ENCODE measurements around the gene IGFBP3.

The IGFBP3 gene

DNA sequence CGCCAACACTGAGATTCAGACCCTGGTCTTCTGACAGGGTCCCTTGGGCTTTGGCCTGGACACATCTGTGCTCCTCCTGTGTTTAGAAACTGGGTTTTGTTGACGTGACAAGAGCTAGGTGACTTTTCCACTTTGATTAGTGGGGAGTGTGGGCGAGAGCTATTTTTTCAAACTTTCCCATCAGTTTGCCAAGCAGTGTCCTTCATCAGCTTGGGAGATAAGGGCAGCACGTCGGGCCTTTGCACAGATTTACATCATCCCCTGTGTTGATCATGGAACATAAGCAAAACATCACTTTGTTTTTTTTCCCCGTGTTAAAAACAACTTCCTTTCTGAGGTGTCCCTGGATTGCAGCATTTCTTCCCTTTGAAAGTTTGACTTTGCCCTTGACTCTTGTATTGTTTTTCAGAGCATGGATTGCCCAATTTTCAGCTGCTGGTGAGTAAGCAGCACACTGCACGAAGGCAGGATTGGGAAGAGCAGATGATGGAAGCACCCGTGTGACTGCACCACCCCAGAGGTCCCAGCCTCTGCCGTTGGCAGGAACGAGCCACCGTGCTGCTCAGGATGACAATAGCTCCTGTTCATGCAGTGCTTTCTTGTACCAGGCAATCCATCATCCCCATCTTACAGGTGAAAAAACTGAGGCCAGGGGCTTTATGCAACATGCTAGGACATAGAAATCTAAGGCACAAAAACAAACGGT is 39.2 kb downstream of the IGFBP3 start:
- TF ChIP-seq, protein P1, sequence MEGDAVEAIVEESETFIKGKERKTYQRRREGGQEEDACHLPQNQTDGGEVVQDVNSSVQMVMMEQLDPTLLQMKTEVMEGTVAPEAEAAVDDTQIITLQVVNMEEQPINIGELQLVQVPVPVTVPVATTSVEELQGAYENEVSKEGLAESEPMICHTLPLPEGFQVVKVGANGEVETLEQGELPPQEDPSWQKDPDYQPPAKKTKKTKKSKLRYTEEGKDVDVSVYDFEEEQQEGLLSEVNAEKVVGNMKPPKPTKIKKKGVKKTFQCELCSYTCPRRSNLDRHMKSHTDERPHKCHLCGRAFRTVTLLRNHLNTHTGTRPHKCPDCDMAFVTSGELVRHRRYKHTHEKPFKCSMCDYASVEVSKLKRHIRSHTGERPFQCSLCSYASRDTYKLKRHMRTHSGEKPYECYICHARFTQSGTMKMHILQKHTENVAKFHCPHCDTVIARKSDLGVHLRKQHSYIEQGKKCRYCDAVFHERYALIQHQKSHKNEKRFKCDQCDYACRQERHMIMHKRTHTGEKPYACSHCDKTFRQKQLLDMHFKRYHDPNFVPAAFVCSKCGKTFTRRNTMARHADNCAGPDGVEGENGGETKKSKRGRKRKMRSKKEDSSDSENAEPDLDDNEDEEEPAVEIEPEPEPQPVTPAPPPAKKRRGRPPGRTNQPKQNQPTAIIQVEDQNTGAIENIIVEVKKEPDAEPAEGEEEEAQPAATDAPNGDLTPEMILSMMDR (IDR thresholded peaks at IDR 0.05; ENCODE audit: low read depth, low read length) = no peak
- DNase-seq (ENCODE audit: extremely low read depth, low read depth) = peak; percentile 77

DNA sequence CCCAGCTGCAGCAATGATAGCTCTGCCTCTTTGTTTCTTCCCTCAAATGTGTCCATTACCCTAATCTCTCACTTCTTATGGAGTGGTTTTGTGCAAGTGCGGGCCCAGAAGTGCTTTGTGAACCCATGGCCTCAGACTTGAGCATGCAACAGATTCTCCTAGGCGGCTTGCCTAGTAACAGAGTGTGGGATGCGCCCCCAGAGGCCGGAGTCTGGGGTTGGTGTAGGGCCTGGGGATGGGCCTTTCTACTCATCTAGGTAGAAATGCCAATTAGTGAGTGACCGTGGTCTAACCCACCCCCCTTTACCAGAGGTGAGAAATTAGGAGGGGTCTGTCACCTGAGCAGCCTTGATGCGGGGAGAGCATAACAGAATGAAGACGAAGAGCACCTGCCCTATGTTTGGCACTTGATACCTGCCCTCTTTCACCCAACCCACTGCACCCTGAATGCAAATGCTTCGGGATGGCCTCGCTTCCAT is 39.8 kb downstream of the IGFBP3 start:
- TF ChIP-seq, protein P1 (IDR thresholded peaks at IDR 0.05; ENCODE audit: low read depth, low read length) = no peak
- DNase-seq (ENCODE audit: extremely low read depth, low read depth) = no peak

DNA sequence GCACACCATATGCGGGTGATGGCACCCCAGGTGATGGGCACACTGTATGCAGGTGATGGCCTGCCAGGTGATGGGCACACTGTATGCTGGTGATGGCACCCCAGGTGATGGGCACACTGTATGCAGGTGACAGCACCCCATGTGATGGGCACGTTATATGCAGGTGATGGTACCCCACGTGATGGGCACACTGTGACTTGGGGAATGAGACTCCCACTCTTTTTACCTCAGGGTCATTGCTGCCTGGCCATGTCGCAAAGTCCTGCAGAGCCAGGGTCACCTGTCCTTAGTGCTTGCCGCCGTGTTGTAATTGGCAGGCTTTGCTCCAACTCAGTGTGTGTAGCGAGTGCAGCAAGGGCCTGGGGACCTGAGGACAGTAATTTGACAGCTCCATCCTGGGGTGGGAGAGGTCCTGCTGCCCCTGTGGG is 40.6 kb downstream of the IGFBP3 start:
- no peak for DNase-seq (ENCODE audit: extremely low read depth, low read depth)
- TF ChIP-seq, protein P1 (IDR thresholded peaks at IDR 0.05; ENCODE audit: low read depth, low read length) = no peak

DNA sequence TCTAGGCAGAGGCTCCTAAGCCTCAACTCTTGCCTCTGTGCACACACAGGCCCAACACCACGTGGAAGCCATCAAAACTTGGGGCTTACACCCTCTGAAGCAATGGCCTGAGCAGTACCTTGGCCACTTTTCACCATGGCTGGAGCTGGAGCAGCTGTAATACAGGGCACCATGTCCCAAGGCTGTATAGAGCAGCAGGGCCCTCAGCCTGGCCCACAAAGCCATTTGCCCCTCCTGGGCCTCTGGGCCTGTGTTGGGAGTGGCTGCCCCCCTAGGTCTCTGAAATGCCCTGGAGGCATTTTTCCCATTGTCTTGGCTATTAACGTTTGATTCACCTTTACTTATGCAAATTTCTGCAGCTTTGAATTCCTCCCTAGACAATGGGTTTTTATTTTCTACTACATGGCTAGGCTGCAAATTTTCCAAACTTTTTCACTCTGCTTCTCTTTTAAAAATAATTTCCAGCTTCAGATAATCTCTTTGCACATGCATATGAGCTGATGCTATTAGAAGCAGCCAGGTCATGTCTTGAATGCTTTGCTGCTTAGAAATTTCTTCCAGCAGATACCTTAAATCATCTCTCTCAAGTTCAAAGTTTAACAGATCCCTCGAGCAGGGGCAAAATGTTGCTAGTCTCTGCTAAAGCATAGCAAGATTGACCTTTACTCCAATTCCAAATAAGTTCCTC is 42.5 kb downstream of the IGFBP3 start:
- DNase-seq (ENCODE audit: extremely low read depth, low read depth) = no peak
- TF ChIP-seq, protein P1 (IDR thresholded peaks at IDR 0.05; ENCODE audit: low read depth, low read length) = no peak

DNA sequence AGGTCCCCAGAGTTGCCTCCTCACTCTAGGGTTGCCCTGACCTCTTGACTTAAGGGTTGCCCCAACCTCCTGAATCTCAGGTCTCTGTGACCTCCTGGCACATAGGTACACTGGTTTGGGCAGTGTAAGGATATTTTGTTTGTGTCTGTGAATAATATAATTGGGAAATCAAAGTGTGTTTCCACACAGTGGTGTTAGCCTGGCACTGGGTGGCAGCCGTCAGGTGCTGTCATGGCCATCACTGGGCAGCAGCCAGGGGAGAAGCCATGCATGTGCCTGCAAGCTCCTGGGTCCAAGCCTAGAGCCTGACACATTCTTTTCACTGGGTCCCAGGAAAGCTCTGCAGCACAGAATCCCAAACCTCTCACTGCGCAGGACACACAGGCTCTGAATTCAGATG is 44.6 kb downstream of the IGFBP3 start:
- TF ChIP-seq, protein P1 (IDR thresholded peaks at IDR 0.05; ENCODE audit: low read depth, low read length) = no peak
- no peak for DNase-seq (ENCODE audit: extremely low read depth, low read depth)

DNA sequence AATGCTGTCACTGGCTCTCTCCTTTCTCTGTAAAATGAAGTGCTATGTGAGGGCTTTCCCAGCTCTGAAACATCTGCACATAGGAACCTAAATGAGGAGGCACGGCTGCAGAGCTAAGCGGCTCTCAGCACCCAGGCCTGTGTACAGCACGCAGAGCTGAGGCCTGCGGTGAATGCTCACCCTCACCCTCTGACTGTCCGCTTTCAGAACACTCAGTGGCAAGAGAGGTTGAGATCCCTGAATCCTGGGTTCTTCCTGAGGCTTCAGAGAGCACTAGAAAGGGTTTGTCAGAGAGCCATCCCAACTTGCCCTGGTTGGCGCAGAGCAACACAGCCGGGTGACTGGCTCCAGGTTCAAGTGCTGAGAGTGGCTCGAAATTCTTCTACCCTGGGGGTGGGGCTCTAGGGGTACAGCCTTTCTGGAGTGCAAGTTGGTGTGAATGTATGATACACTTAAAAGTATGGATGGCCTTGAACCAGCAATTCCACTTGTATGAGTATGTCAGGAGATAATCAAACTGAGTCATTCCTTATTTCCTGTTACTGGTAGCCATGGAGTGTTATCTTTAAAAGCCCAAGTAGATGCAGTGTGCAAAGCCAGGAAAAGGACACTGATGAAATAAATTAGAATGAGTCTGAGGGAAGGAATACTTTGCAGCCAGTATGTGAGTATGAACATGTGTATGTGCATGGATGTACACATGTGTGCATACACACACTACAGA is 46.5 kb downstream of the IGFBP3 start:
- DNase-seq (ENCODE audit: extremely low read depth, low read depth) = peak; percentile 34
- TF ChIP-seq, protein P1 (IDR thresholded peaks at IDR 0.05; ENCODE audit: low read depth, low read length) = no peak

DNA sequence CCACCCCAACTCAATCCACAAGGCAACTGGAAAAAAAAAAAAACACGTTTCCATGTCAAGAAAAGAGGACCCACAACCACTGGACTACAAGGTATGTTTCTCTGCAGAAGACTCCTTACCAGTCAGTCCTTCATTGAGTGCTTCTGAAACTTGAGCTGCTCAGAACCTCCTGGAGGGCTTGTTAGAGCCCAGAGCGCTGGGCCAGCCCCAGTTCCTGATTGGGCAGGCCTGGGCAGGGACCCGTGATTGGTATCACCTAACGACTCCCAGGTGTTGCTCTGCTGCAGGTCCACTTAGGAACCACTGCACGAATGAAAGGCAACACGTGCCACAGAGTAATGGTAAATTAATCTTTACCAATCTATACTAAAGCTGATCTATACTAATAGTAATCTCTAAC is 47.7 kb downstream of the IGFBP3 start:
- TF ChIP-seq, protein P1 (IDR thresholded peaks at IDR 0.05; ENCODE audit: low read depth, low read length) = no peak
- no peak for DNase-seq (ENCODE audit: extremely low read depth, low read depth)

Measured in AG09319 (cell line).